DOHH2 (cell line): Measurements from ENCODE around the gene IL11.

Source experiments
- CTCF ChIP-seq: fragments of 200-600 bp; sonication (generic); IDR thresholded peaks from one replicate; pipeline ENCODE4 v1.5.1; 2014; ENCODE audit warnings: antibody characterized with exemption, mild to moderate bottlenecking, low read depth, low read length; ENCODE audit not compliant: poor library complexity, severe bottlenecking
- EZH2phosphoT487 ChIP-seq: fragments of 200-600 bp; sonication (generic); IDR thresholded peaks from 2 replicates; pipeline ENCODE4 v1.6.1; 2017; ENCODE audit warnings: borderline replicate concordance, mild to moderate bottlenecking, antibody characterized with exemption, low read length, moderate library complexity, mixed read lengths

- no peak for TF ChIP-seq CTCF
- no peak for TF ChIP-seq EZH2phosphoT487
Measured at GRCh38 chr19:55368106-55368505, 2.2 kb downstream of the IL11 start.
